Keratinocyte (primary cell): ENCODE results near the gene TMF1.

ENCODE experiments used
- EZH2 ChIP-seq: IDR thresholded peaks from one replicate; pipeline ENCODE4 v1.6.1; 2012; ENCODE audit warnings: inconsistent platforms, mild to moderate bottlenecking, low read length, moderate library complexity
- TF ChIP-seq, protein P1 (sequence below), 3 experiments: IDR thresholded peaks in 1 of 3; conservative IDR thresholded peaks in 1 of 3; optimal IDR thresholded peaks in 1 of 3; 2 replicates in 2 of 3; 3 replicates in 1 of 3; pipeline versions ENCODE3 to v1.5.1; 2011; ENCODE audit warnings: low read length in 3 of 3, mild to moderate bottlenecking in 3 of 3, moderate library complexity in 2 of 3, control low read depth in 1 of 3, inconsistent platforms in 1 of 3; ENCODE audit not compliant: insufficient read depth in 2 of 3; ENCODE audit errors: extremely low read depth in 1 of 3

GRCh38 chr3:68987322-68987721, 64.8 kb downstream of the TMF1 start:
- TF ChIP-seq, protein P1, sequence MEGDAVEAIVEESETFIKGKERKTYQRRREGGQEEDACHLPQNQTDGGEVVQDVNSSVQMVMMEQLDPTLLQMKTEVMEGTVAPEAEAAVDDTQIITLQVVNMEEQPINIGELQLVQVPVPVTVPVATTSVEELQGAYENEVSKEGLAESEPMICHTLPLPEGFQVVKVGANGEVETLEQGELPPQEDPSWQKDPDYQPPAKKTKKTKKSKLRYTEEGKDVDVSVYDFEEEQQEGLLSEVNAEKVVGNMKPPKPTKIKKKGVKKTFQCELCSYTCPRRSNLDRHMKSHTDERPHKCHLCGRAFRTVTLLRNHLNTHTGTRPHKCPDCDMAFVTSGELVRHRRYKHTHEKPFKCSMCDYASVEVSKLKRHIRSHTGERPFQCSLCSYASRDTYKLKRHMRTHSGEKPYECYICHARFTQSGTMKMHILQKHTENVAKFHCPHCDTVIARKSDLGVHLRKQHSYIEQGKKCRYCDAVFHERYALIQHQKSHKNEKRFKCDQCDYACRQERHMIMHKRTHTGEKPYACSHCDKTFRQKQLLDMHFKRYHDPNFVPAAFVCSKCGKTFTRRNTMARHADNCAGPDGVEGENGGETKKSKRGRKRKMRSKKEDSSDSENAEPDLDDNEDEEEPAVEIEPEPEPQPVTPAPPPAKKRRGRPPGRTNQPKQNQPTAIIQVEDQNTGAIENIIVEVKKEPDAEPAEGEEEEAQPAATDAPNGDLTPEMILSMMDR (optimal IDR thresholded peaks at IDR 0.05 in 1 of 3, IDR thresholded peaks at IDR 0.05 in 1 of 3, conservative IDR thresholded peaks at IDR 0.05 in 1 of 3; ENCODE audit: extremely low read depth in 1 of 3, insufficient read depth in 2 of 3, low read length in 3 of 3) = no peak
- no peak for TF ChIP-seq EZH2
